Suprapubic skin (tissue), 4 donors: Measurements from ENCODE around the gene STYXL1. TPM values are rescaled to one million over a fixed set of nuclear protein-coding genes. Genes with fewer than 3 reads are reported as not detected.
A peak's percentile ranks its signal among the peaks of the same experiment; 100 is the strongest.

ENCODE experiments used
- DNase-seq, 2 donors: peaks; one replicate each; pipeline ENCODE4 v3.0.0-alpha.2; 2019; ENCODE audit warnings: low spot score in 2 of 2
- H3K27ac ChIP-seq: fragments of 200-600 bp; sonication (generic); one replicate; pipeline ENCODE4 v1.5.1; 2019
- H3K27me3 ChIP-seq: fragments of 200-600 bp; sonication (generic); one replicate; pipeline ENCODE4 v1.5.1; 2019
- H3K36me3 ChIP-seq: fragments of 200-600 bp; sonication (generic); one replicate; pipeline ENCODE4 v1.5.1; 2019
- H3K4me1 ChIP-seq: fragments of 200-600 bp; sonication (generic); one replicate; pipeline ENCODE4 v1.5.1; 2019
- H3K4me3 ChIP-seq: fragments of 200-600 bp; sonication (generic); one replicate; pipeline ENCODE4 v1.5.1; 2019; ENCODE audit warnings: mild to moderate bottlenecking
- H3K9me3 ChIP-seq: fragments of 200-600 bp; sonication (generic); one replicate; pipeline ENCODE4 v1.5.1; 2019
- CTCF ChIP-seq, 2 donors: fragments of 200-600 bp in 1 of 2; fragments of 450-650 bp in 1 of 2; sonication (generic) in 1 of 2; IDR thresholded peaks; one replicate each; pipeline ENCODE4 v1.5.1; 2016 to 2019; ENCODE audit warnings: antibody characterized with exemption in 2 of 2, mild to moderate bottlenecking in 1 of 2, moderate library complexity in 1 of 2
- EP300 ChIP-seq: sonication (generic); formaldehyde crosslinking; IDR thresholded peaks from one replicate; pipeline ENCODE4 v1.6.1; 2017; ENCODE audit warnings: antibody characterized with exemption
- POLR2A ChIP-seq, 2 donors: fragments of 450-650 bp; IDR thresholded peaks; one replicate each; pipeline ENCODE4 v1.6.1; 2017; ENCODE audit warnings: antibody characterized with exemption in 2 of 2, mild to moderate bottlenecking in 2 of 2, moderate library complexity in 2 of 2
- POLR2AphosphoS5 ChIP-seq, 3 donors: sonication (generic); formaldehyde crosslinking; IDR thresholded peaks; one replicate each; pipeline ENCODE4 v1.6.1; 2017; ENCODE audit warnings: antibody characterized with exemption in 3 of 3
- WGBS: methylation state at CpG from one replicate; pipeline ENCODE4 v1.1.5; 2018; 5-methylcytosine and 5-hydroxymethylcytosine counted together
- total RNA-seq, 4 donors: library from RNA; depleted of rRNA; stranded (reverse); fragments of >200 nt; gene quantifications; one replicate each; pipeline ENCODE4 v1.1.0, GENCODE V29; 2016

Gene STYXL1
- total RNA-seq, 4 donors from 2014 or later, result 8.8 to 59.5 (median 41.2) TPM

- Histone ChIP-seq H3K27ac (no peak overlapping the region), H3K36me3 (peaks cover 6% of the 10 kb centered on the region), H3K9me3 (no peaks in the 10 kb centered on the region), H3K27me3 (no peaks in the 10 kb centered on the region), H3K4me3 (no peak overlapping the region), H3K4me1 (peaks cover 51% of the 10 kb centered on the region)
- no peak for TF ChIP-seq CTCF (IDR thresholded peaks at IDR 0.05)
- TF ChIP-seq POLR2A (IDR thresholded peaks at IDR 0.05), result no peak
- no peak for TF ChIP-seq POLR2AphosphoS5 (IDR thresholded peaks at IDR 0.05)
- no peak for TF ChIP-seq EP300
- DNase-seq, result no peak
- 93% methylated on average over 6 of the region's 6 CpGs for WGBS
Measured at GRCh38 chr7:76049295-76049694, 1.5 kb upstream of the STYXL1 start.

- no peak for DNase-seq
- peaks cover 6% of the 10 kb centered on the region for H3K36me3 ChIP-seq
- peak overlapping the region; percentile 95 for H3K27ac ChIP-seq
- H3K4me3 ChIP-seq, result peak overlapping the region; percentile 78
- 1% methylated on average over 9 of the region's 9 CpGs for WGBS
- no peaks in the 10 kb centered on the region for H3K9me3 ChIP-seq
- peaks cover 44% of the 10 kb centered on the region for H3K4me1 ChIP-seq
- no peak for TF ChIP-seq EP300
- TF ChIP-seq POLR2A (IDR thresholded peaks at IDR 0.05), result no peak
- TF ChIP-seq POLR2AphosphoS5 (IDR thresholded peaks at IDR 0.05), result no peak
- TF ChIP-seq CTCF (IDR thresholded peaks at IDR 0.05), result no peak
- H3K27me3 ChIP-seq, result no peaks in the 10 kb centered on the region
Measured at GRCh38 chr7:76048668-76048988, 828 bp upstream of the STYXL1 start.

GRCh38 chr7:76047305-76047810 is 442 bp downstream of the STYXL1 start:
- TF ChIP-seq POLR2A (IDR thresholded peaks at IDR 0.05) (no peak), POLR2AphosphoS5 (IDR thresholded peaks at IDR 0.05) (no peak)
- Histone ChIP-seq H3K4me3 (peak overlapping the region; percentile 78), H3K27me3 (no peaks in the 10 kb centered on the region), H3K9me3 (no peaks in the 10 kb centered on the region), H3K27ac (peak overlapping the region; percentile 95), H3K4me1 (peaks cover 32% of the 10 kb centered on the region), H3K36me3 (peaks cover 6% of the 10 kb centered on the region)
- WGBS, result 4% methylated on average over 12 of the region's 21 CpGs
- no peak for DNase-seq

- TF ChIP-seq POLR2AphosphoS5 (IDR thresholded peaks at IDR 0.05) (no peak), CTCF (IDR thresholded peaks at IDR 0.05) (no peak), POLR2A (IDR thresholded peaks at IDR 0.05) (no peak), EP300 (no peak)
- Histone ChIP-seq H3K36me3 (peaks cover 9% of the 10 kb centered on the region), H3K4me3 (no peak overlapping the region), H3K9me3 (no peaks in the 10 kb centered on the region), H3K27ac (no peak overlapping the region), H3K27me3 (no peaks in the 10 kb centered on the region), H3K4me1 (peaks cover 18% of the 10 kb centered on the region)
- WGBS, result 94% methylated on average over 7 of the region's 7 CpGs
- no peak for DNase-seq
Measured at GRCh38 chr7:76044375-76044865, 3.4 kb downstream of the STYXL1 start.

GRCh38 chr7:76040126-76040525 is 7.7 kb downstream of the STYXL1 start:
- H3K36me3 ChIP-seq, result peaks cover 9% of the 10 kb centered on the region
- DNase-seq, result no peak
- no peaks in the 10 kb centered on the region for H3K27me3 ChIP-seq
- H3K4me3 ChIP-seq, result no peak overlapping the region
- 74% methylated on average over 6 of the region's 6 CpGs for WGBS
- H3K9me3 ChIP-seq, result no peaks in the 10 kb centered on the region
- TF ChIP-seq POLR2AphosphoS5 (IDR thresholded peaks at IDR 0.05) (no peak), CTCF (IDR thresholded peaks at IDR 0.05) (no peak), POLR2A (IDR thresholded peaks at IDR 0.05) (no peak), EP300 (no peak)
- no peak overlapping the region for H3K27ac ChIP-seq
- H3K4me1 ChIP-seq, result peaks cover 5% of the 10 kb centered on the region

- TF ChIP-seq POLR2A (IDR thresholded peaks at IDR 0.05) (no peak), POLR2AphosphoS5 (IDR thresholded peaks at IDR 0.05) (no peak), EP300 (no peak), CTCF (IDR thresholded peaks at IDR 0.05) (no peak)
- H3K36me3 ChIP-seq, result peaks cover 9% of the 10 kb centered on the region
- H3K4me3 ChIP-seq, result no peak overlapping the region
- peaks cover 5% of the 10 kb centered on the region for H3K4me1 ChIP-seq
- no peaks in the 10 kb centered on the region for H3K27me3 ChIP-seq
- no peak for DNase-seq
- no peak overlapping the region for H3K27ac ChIP-seq
- 32% methylated on average over 4 of the region's 5 CpGs for WGBS
- H3K9me3 ChIP-seq, result no peaks in the 10 kb centered on the region
Measured at GRCh38 chr7:76037310-76037709, 10.5 kb downstream of the STYXL1 start.
